DOHH2 (cell line): ENCODE data around the gene MPC2.

Experiments
- EZH2phosphoT487 ChIP-seq: fragments of 200-600 bp; sonication (generic); IDR thresholded peaks from 2 replicates; pipeline ENCODE4 v1.6.1; 2017; ENCODE audit warnings: borderline replicate concordance, mild to moderate bottlenecking, antibody characterized with exemption, low read length, moderate library complexity, mixed read lengths
- TF ChIP-seq, protein P1 (sequence below): fragments of 200-600 bp; sonication (generic); IDR thresholded peaks from one replicate; pipeline ENCODE4 v1.5.1; 2014; ENCODE audit warnings: antibody characterized with exemption, mild to moderate bottlenecking, low read depth, low read length; ENCODE audit not compliant: poor library complexity, severe bottlenecking

DNA sequence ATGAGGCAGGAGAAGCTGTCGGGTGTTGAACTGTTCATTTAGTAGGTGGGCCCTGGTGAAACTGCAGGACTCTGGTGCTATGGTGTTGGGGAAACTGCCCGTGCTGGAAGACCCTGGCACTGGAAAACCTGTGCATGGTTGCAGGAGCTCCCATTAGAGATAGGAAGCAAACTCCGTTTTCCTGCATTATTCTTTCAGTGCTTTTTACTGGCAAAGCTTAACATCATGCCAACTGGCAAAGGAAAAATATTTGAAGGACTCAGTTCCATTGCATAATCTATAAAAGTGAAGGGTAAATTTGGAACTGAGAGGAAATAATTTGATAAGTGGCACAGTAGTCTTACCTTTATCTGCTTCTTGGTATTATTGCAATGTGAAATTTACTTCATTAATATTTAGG is 31.7 kb upstream of the MPC2 start:
- TF ChIP-seq, protein P1, sequence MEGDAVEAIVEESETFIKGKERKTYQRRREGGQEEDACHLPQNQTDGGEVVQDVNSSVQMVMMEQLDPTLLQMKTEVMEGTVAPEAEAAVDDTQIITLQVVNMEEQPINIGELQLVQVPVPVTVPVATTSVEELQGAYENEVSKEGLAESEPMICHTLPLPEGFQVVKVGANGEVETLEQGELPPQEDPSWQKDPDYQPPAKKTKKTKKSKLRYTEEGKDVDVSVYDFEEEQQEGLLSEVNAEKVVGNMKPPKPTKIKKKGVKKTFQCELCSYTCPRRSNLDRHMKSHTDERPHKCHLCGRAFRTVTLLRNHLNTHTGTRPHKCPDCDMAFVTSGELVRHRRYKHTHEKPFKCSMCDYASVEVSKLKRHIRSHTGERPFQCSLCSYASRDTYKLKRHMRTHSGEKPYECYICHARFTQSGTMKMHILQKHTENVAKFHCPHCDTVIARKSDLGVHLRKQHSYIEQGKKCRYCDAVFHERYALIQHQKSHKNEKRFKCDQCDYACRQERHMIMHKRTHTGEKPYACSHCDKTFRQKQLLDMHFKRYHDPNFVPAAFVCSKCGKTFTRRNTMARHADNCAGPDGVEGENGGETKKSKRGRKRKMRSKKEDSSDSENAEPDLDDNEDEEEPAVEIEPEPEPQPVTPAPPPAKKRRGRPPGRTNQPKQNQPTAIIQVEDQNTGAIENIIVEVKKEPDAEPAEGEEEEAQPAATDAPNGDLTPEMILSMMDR, result no peak
- TF ChIP-seq EZH2phosphoT487, result no peak
